Testis (tissue), 2 donors: ENCODE data around the gene SDC1.

ENCODE experiments used
- POLR2A ChIP-seq: fragments of 450-650 bp; IDR thresholded peaks from one replicate; pipeline ENCODE4 v1.6.1; 2017; ENCODE audit warnings: antibody characterized with exemption, mild to moderate bottlenecking, moderate library complexity
- TF ChIP-seq, protein P1 (sequence below), 3 experiments: fragments of 450-650 bp in 2 of 3; fragments of 200-600 bp in 1 of 3; sonication (generic) in 1 of 3; IDR thresholded peaks; one replicate each; pipeline ENCODE4 v1.5.1; 2016 to 2019; ENCODE audit warnings: antibody characterized with exemption in 3 of 3, mild to moderate bottlenecking in 2 of 3, moderate library complexity in 1 of 3

GRCh38 chr2:20172273-20173055, 52.5 kb downstream of the SDC1 start:
- TF ChIP-seq, protein P1, sequence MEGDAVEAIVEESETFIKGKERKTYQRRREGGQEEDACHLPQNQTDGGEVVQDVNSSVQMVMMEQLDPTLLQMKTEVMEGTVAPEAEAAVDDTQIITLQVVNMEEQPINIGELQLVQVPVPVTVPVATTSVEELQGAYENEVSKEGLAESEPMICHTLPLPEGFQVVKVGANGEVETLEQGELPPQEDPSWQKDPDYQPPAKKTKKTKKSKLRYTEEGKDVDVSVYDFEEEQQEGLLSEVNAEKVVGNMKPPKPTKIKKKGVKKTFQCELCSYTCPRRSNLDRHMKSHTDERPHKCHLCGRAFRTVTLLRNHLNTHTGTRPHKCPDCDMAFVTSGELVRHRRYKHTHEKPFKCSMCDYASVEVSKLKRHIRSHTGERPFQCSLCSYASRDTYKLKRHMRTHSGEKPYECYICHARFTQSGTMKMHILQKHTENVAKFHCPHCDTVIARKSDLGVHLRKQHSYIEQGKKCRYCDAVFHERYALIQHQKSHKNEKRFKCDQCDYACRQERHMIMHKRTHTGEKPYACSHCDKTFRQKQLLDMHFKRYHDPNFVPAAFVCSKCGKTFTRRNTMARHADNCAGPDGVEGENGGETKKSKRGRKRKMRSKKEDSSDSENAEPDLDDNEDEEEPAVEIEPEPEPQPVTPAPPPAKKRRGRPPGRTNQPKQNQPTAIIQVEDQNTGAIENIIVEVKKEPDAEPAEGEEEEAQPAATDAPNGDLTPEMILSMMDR (IDR thresholded peaks at IDR 0.05) = no peak
- no peak for TF ChIP-seq POLR2A
